Esophagus muscularis mucosa (tissue), 3 donors: ENCODE measurements around the gene SBK3.

Experiments
- POLR2A ChIP-seq: fragments of 450-650 bp; IDR thresholded peaks from one replicate; pipeline ENCODE4 v1.6.1; 2017; ENCODE audit warnings: antibody characterized with exemption, moderate library complexity, mild to moderate bottlenecking, low read depth
- TF ChIP-seq, protein P1 (sequence below), 3 experiments: fragments of 200-600 bp in 2 of 3; fragments of 450-650 bp in 1 of 3; sonication (generic) in 2 of 3; IDR thresholded peaks; one replicate each; pipeline ENCODE4 v1.5.1; 2017 to 2019; ENCODE audit warnings: antibody characterized with exemption in 3 of 3, mild to moderate bottlenecking in 2 of 3, moderate library complexity in 1 of 3

DNA sequence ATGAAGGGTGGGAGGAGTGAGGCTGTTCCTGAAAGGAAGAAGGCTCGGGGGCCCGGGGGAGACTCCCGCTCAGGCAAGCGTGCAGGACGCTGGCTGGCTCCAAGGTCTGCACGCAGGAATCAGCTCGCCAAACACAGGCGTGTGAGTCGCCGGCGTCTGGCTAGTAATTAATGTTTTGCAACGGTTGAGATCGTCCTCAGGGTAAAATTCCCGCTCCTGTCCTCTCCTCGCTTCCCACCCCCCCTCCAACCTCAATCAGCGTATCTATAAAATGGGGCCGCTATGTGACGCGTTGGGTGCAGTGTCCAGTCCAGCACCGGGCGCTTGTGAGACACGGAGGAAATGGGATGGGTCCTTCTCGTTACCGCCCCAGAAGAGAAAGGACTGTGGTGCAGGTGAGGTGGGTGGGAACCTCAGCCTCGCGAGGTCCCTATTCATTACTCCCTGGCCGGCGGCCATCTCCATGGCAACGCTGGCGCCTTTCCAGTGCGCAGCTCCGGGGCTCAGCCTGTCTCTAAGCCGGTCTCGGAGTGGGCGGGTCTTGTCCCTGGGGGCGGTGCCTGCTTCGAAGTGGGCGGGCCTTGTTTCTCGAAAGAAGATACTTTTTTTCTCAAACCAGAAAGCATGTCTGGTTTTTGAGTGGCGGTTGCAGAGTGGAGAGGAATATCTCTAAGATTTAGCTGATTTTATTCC, 41.8 kb upstream of the SBK3 start:
- TF ChIP-seq, protein P1, sequence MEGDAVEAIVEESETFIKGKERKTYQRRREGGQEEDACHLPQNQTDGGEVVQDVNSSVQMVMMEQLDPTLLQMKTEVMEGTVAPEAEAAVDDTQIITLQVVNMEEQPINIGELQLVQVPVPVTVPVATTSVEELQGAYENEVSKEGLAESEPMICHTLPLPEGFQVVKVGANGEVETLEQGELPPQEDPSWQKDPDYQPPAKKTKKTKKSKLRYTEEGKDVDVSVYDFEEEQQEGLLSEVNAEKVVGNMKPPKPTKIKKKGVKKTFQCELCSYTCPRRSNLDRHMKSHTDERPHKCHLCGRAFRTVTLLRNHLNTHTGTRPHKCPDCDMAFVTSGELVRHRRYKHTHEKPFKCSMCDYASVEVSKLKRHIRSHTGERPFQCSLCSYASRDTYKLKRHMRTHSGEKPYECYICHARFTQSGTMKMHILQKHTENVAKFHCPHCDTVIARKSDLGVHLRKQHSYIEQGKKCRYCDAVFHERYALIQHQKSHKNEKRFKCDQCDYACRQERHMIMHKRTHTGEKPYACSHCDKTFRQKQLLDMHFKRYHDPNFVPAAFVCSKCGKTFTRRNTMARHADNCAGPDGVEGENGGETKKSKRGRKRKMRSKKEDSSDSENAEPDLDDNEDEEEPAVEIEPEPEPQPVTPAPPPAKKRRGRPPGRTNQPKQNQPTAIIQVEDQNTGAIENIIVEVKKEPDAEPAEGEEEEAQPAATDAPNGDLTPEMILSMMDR (IDR thresholded peaks at IDR 0.05), result no peak
- no peak for TF ChIP-seq POLR2A
